CD4-positive, alpha-beta T cell (primary cell): ENCODE data around the gene PRPF31. TPM values are rescaled to one million over a fixed set of nuclear protein-coding genes. Genes with fewer than 3 reads are reported as not detected.

Source experiments
- ATAC-seq: fragments of 200-7000 bp; cut with Tn5 transposase; one replicate; pipeline ENCODE4 v1.10.0; 2022; ENCODE audit warnings: mild to moderate bottlenecking; ENCODE audit not compliant: poor library complexity
- CTCF ChIA-PET: fragments of 350-600 bp; sonication (Branson Sonifier 250); formaldehyde crosslinking; loops from one replicate; lab custom pipeline; 2021; ENCODE audit warnings: antibody characterized with exemption, inconsistent platforms; lab: Charles Lee
- POLR2A ChIA-PET: fragments of 350-600 bp; sonication (Branson Sonifier 250); formaldehyde crosslinking; loops from one replicate; lab custom pipeline; 2021; ENCODE audit warnings: antibody characterized with exemption, inconsistent platforms; lab: Charles Lee
- DNase-seq, 14 experiments: peaks; one replicate each; pipeline ENCODE4 v3.0.0-alpha.2; 2013 to 2020; ENCODE audit warnings: mixed read lengths in 2 of 14
- H3K27ac ChIP-seq, 2 donors: one replicate each; pipeline versions ENCODE4 v1.5.1 to v1.7.0; 2013; ENCODE audit warnings: low read length in 2 of 2, low read depth in 1 of 2, mild to moderate bottlenecking in 1 of 2
- H3K27me3 ChIP-seq, 2 experiments: 1 replicate in 1 of 2; 2 replicates in 1 of 2; pipeline versions ENCODE4 v1.6.1 to v1.7.0; 2013; ENCODE audit warnings: low read length in 2 of 2, control low read depth in 1 of 2, mild to moderate bottlenecking in 1 of 2, moderate library complexity in 1 of 2; ENCODE audit not compliant: insufficient read depth in 2 of 2, control insufficient read depth in 1 of 2
- H3K36me3 ChIP-seq: one replicate; pipeline ENCODE4 v1.6.1; 2013; ENCODE audit warnings: low read length, control low read depth; ENCODE audit not compliant: insufficient read depth
- H3K4me1 ChIP-seq: one replicate; pipeline ENCODE4 v1.6.1; 2013; ENCODE audit warnings: low read length, control low read depth; ENCODE audit not compliant: insufficient read depth
- H3K4me3 ChIP-seq: one replicate; pipeline ENCODE4 v1.5.1; 2013; ENCODE audit warnings: mild to moderate bottlenecking, low read length, moderate library complexity
- H3K9me3 ChIP-seq, 2 experiments: 1 replicate in 1 of 2; 2 replicates in 1 of 2; pipeline versions ENCODE4 v1.6.1 to v1.7.0; 2013; ENCODE audit warnings: low read length in 2 of 2, mild to moderate bottlenecking in 2 of 2, control low read depth in 1 of 2, moderate library complexity in 1 of 2; ENCODE audit not compliant: control insufficient read depth in 1 of 2, insufficient read depth in 1 of 2
- H3K27ac Mint-ChIP-seq: one replicate; pipeline ENCODE4 v1.8.0; 2020; ENCODE audit warnings: mixed read lengths
- H3K27me3 Mint-ChIP-seq: one replicate; pipeline ENCODE4 v1.8.0; 2021; ENCODE audit warnings: mixed read lengths
- H3K36me3 Mint-ChIP-seq: one replicate; pipeline ENCODE4 v1.8.0; 2021; ENCODE audit warnings: low read depth, mixed read lengths
- H3K4me1 Mint-ChIP-seq: one replicate; pipeline ENCODE4 v1.8.0; 2021; ENCODE audit warnings: low read depth, mixed read lengths
- H3K4me3 Mint-ChIP-seq: one replicate; pipeline ENCODE4 v1.8.0; 2020; ENCODE audit warnings: mild to moderate bottlenecking, mixed read lengths
- H3K9me3 Mint-ChIP-seq: one replicate; pipeline ENCODE4 v1.8.0; 2020; ENCODE audit warnings: mixed read lengths
- CTCF ChIP-seq: fragments of 200-600 bp; IDR thresholded peaks from one replicate; pipeline ENCODE4 v1.8.0; 2022; ENCODE audit warnings: antibody characterized with exemption, mild to moderate bottlenecking
- intact Hi-C, 2 experiments: fragments of 100-400 bp; cut with DNase I in 1 of 2; cut with micrococcal nuclease in 1 of 2; formaldehyde crosslinking; loops; one replicate each; pipeline versions ENCODE4 v1.15.1 to v1.9.0; 2023 to 2025; cut with DNase I, micrococcal nuclease
- total RNA-seq, 174 experiments: library from RNA in 2 of 174; stranded (reverse) in 2 of 174; gene quantifications; one replicate each; pipeline ENCODE4 v1.2.3 and lab custom pipeline; 2021 to 2026

PRPF31 gene
- total RNA-seq, 2 experiments from 2014 or later = 52.9 to 55.9 TPM

GRCh38 chr19:54108496-54108895 lies 7.1 kb upstream of the PRPF31 start:
- H3K27ac Mint-ChIP-seq = no peak overlapping the region
- ATAC-seq (no peak), DNase-seq (no peak)
- Histone ChIP-seq H3K27me3 (no peaks in the 10 kb centered on the region), H3K27ac (no peak overlapping the region), H3K4me1 (peaks cover 14% of the 10 kb centered on the region), H3K36me3 (peaks cover 51% of the 10 kb centered on the region), H3K4me3 (no peak overlapping the region), H3K9me3 (no peaks in the 10 kb centered on the region)
- no peak overlapping the region for H3K4me3 Mint-ChIP-seq
- peaks cover 49% of the 10 kb centered on the region for H3K36me3 Mint-ChIP-seq
- H3K9me3 Mint-ChIP-seq = no peaks in the 10 kb centered on the region
- intact Hi-C loops = loop anchor here in 1 of 2 experiments (10.0 kb wide), 2 partner anchors 244 to 584 kb away; partner anchors contain the start of gene MYADM
- H3K27me3 Mint-ChIP-seq = no peaks in the 10 kb centered on the region
- POLR2A ChIA-PET = no interaction called here
- H3K4me1 Mint-ChIP-seq = peaks cover 5% of the 10 kb centered on the region
- CTCF ChIA-PET = no interaction called here
- TF ChIP-seq CTCF = no peak

- ChIA-PET POLR2A (no interaction called here), CTCF (no interaction called here)
- Mint-ChIP-seq H3K36me3 (peaks cover 53% of the 10 kb centered on the region), H3K27me3 (no peaks in the 10 kb centered on the region), H3K4me3 (no peak overlapping the region), H3K9me3 (no peaks in the 10 kb centered on the region), H3K27ac (no peak overlapping the region), H3K4me1 (peaks cover 14% of the 10 kb centered on the region)
- Histone ChIP-seq H3K27ac (no peak overlapping the region), H3K4me1 (peaks cover 15% of the 10 kb centered on the region), H3K4me3 (no peak overlapping the region), H3K9me3 (no peaks in the 10 kb centered on the region), H3K27me3 (no peaks in the 10 kb centered on the region), H3K36me3 (peaks cover 51% of the 10 kb centered on the region)
- intact Hi-C loops = loop anchor here in 1 of 2 experiments (10.0 kb wide), 2 partner anchors 245 to 585 kb away; partner anchors contain the start of gene MYADM
- ATAC-seq (no peak), DNase-seq (no peak)
- TF ChIP-seq CTCF = no peak
These were observed 5.9 kb upstream of the PRPF31 start for GRCh38 chr19:54109651-54110050.

- Histone ChIP-seq H3K4me3 (peak overlapping the region; percentile 83), H3K9me3 (no peaks in the 10 kb centered on the region), H3K27me3 (no peaks in the 10 kb centered on the region), H3K27ac (peak overlapping the region; percentile 65 to 87), H3K36me3 (peaks cover 26% of the 10 kb centered on the region), H3K4me1 (peaks cover 33% of the 10 kb centered on the region)
- peaks cover 40% of the 10 kb centered on the region for H3K36me3 Mint-ChIP-seq
- POLR2A ChIA-PET = interaction anchor here (0.6 to 4.2 kb wide), 18 partner anchors 10 to 1925 kb away, joined by 3 to 151 read pairs (median 6); partner anchors contain the start of genes CNOT3, LENG1, LENG8 and MBOAT7
- H3K4me3 Mint-ChIP-seq = peak overlapping the region; percentile 87
- no peaks in the 10 kb centered on the region for H3K27me3 Mint-ChIP-seq
- peak in 10 of 14 experiments; percentile 32 to 82 (median 49) for DNase-seq
- ATAC-seq = peak; percentile 34
- peak overlapping the region; percentile 81 for H3K27ac Mint-ChIP-seq
- intact Hi-C loops = loop anchor here (1.0 to 5.0 kb wide), 8 partner anchors 12 to 247 kb away; partner anchors contain the start of genes NDUFA3 (in 2 of the 2), CNOT3 (in 1 of the 2), LENG1 (in 1 of the 2) and MBOAT7 (in 1 of the 2)
- CTCF ChIA-PET = interaction anchor here (1.1 to 1.7 kb wide), 3 partner anchors 19 to 54 kb away, joined by 3 to 6 read pairs (median 5); no protein-coding TSS in a partner anchor
- H3K9me3 Mint-ChIP-seq = no peaks in the 10 kb centered on the region
- peaks cover 27% of the 10 kb centered on the region for H3K4me1 Mint-ChIP-seq
- TF ChIP-seq CTCF = no peak
These were observed 1.0 kb upstream of the PRPF31 start for GRCh38 chr19:54114340-54115108.
